ENCODE results near the gene SH2D2A.

The SH2D2A gene

DNA sequence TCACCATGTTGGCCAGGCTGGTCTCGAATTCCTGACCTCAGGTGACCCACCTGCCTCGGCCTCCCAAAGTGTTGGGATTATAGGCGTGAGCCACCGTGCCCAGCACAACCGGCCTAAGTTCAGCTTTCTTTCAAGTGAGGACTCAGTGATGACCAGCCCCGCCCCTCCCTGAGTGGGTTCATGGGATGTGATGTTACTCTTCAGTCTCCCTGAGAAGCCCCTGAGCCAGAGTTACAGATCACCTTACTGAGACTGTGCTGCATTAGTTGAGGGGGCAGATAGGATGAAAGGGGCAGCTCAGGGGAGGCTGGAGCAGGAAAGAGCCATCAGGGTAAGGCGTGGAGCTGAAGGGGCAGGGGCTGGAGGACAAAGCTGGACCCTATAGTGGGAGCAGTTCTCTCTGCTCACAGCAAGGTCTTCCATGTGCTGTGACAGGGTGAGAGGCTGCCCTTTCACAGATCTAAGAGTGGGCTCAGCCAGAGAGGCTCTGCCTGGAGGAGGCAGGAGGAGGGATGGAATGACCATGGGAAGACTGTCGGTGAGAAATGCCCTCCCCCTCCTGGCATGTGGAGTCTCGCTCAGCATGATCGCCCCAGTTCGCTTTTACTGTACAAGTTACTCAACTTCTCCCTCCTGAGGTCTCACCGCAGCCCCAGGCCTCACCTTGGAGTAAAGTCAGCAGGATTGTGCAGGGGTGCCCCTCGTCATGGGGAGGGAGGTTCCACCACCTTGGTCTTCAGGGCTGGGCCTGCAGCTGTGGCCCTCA lies 13.4 kb downstream of the SH2D2A start:
- no peak overlapping the region for H3K4me3 ChIP-seq (ENCODE audit: low read depth, low read length, poor library complexity, severe bottlenecking)
- no peaks in the 10 kb centered on the region for H3F3A ChIP-seq (ENCODE audit: insufficient read depth, low read length)
- TF ChIP-seq EZH2 (IDR thresholded peaks at IDR 0.05; ENCODE audit: borderline replicate concordance, low read length): no peak
- TF ChIP-seq, protein P1, sequence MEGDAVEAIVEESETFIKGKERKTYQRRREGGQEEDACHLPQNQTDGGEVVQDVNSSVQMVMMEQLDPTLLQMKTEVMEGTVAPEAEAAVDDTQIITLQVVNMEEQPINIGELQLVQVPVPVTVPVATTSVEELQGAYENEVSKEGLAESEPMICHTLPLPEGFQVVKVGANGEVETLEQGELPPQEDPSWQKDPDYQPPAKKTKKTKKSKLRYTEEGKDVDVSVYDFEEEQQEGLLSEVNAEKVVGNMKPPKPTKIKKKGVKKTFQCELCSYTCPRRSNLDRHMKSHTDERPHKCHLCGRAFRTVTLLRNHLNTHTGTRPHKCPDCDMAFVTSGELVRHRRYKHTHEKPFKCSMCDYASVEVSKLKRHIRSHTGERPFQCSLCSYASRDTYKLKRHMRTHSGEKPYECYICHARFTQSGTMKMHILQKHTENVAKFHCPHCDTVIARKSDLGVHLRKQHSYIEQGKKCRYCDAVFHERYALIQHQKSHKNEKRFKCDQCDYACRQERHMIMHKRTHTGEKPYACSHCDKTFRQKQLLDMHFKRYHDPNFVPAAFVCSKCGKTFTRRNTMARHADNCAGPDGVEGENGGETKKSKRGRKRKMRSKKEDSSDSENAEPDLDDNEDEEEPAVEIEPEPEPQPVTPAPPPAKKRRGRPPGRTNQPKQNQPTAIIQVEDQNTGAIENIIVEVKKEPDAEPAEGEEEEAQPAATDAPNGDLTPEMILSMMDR (IDR thresholded peaks at IDR 0.05; ENCODE audit: low read length): no peak
- H3K9ac ChIP-seq (ENCODE audit: low read length): no peak overlapping the region
- no peak overlapping the region for H2AFZ ChIP-seq (ENCODE audit: low read length)
- H3K36me3 ChIP-seq (ENCODE audit: insufficient read depth, low read length): peaks cover 40% of the 10 kb centered on the region
- no peaks in the 10 kb centered on the region for H3K9me2 ChIP-seq (ENCODE audit: low read depth, low read length)
- H3K79me2 ChIP-seq (ENCODE audit: insufficient read depth, low read length): no peaks in the 10 kb centered on the region
- H3K4me2 ChIP-seq (ENCODE audit: low read length): no peak overlapping the region
- no peak overlapping the region for H3K27ac ChIP-seq (ENCODE audit: low read depth, low read length, poor library complexity, severe bottlenecking)
- H4K20me1 ChIP-seq (ENCODE audit: insufficient read depth, low read length): no peaks in the 10 kb centered on the region
- H3K4me1 ChIP-seq (ENCODE audit: insufficient read depth, low read length, severe bottlenecking): no peaks in the 10 kb centered on the region
- no peaks in the 10 kb centered on the region for H3K27me3 ChIP-seq (ENCODE audit: insufficient read depth, low read length)
- H3K9me3 ChIP-seq (ENCODE audit: low read length): no peaks in the 10 kb centered on the region

DNA sequence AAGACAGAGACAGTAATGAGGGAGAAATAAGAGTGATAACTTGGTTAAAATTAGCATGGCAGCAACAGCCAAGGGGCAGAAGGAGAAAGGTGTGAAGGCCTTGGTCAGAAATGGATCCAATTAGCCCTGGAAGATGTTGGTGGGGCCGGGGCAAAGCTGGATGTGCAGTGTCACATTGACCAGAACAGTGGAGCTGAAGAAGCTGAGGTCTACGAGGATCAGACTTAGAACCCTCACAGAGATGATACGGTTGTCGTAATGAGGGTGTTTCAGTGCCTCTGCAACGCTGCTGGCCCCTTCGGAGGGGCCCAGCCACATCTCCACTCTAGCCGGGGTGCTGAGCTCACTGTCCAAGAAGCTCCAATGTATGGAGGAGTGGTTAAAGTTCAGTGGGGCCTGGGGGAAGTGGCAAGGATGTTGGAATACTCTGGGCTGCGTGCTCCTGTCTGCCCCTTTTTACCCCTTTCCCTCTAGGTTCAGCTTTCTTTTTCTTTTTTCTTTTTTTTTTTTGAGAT lies 14.2 kb downstream of the SH2D2A start:
- Histone ChIP-seq H3K79me2 (ENCODE audit: insufficient read depth, low read length) (no peaks in the 10 kb centered on the region), H4K20me1 (ENCODE audit: insufficient read depth, low read length) (no peaks in the 10 kb centered on the region), H3K9me3 (ENCODE audit: low read length) (no peaks in the 10 kb centered on the region), H3K4me2 (ENCODE audit: low read length) (no peak overlapping the region), H3K4me1 (ENCODE audit: insufficient read depth, low read length, severe bottlenecking) (no peaks in the 10 kb centered on the region), H3K27ac (ENCODE audit: low read depth, low read length, poor library complexity, severe bottlenecking) (no peak overlapping the region), H2AFZ (ENCODE audit: low read length) (no peak overlapping the region), H3K27me3 (ENCODE audit: insufficient read depth, low read length) (no peaks in the 10 kb centered on the region), H3K9ac (ENCODE audit: low read length) (no peak overlapping the region), H3K4me3 (ENCODE audit: low read depth, low read length, poor library complexity, severe bottlenecking) (no peak overlapping the region), H3F3A (ENCODE audit: insufficient read depth, low read length) (no peaks in the 10 kb centered on the region), H3K9me2 (ENCODE audit: low read depth, low read length) (no peaks in the 10 kb centered on the region), H3K36me3 (ENCODE audit: insufficient read depth, low read length) (peaks cover 48% of the 10 kb centered on the region)
- TF ChIP-seq EZH2 (IDR thresholded peaks at IDR 0.05; ENCODE audit: borderline replicate concordance, low read length): no peak
- TF ChIP-seq, protein P1 (IDR thresholded peaks at IDR 0.05; ENCODE audit: low read length): no peak

DNA sequence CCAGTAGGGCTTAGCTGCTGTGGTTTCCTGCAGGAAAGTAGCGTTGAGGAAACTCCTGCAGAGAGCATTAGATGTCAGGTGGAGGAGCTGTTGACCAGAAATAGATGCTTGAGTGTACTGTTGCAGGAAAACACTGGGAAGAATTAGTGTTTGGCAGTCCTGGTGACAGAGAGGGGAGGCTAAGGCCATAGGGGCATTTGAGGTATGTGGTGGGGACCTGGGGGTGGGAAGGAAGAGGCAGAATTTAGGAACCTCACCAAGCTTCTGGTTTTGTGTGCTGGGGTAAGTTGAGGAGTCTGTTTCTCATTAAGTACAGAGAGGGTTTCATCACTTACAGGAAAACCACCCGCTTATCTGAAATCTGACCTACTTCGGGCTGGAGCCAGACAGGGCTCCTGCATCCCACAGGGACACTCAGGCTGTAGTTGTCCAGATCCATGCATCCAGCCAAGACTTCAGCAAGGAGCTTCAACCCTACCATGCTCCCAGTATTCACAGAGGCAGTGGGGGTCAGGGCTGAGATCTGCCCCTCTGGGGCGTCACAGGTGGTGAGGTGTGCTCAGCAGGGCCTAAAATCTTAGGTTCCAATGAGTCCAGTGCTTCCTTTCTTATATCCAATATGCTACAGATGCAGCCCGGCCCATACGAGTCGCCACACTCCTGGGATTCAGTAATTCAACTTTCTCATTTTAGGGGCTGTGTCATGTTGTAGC lies 15.1 kb downstream of the SH2D2A start:
- Histone ChIP-seq H3K9me2 (ENCODE audit: low read depth, low read length) (no peaks in the 10 kb centered on the region), H3K27ac (ENCODE audit: low read depth, low read length, poor library complexity, severe bottlenecking) (no peak overlapping the region), H3F3A (ENCODE audit: insufficient read depth, low read length) (no peaks in the 10 kb centered on the region)

More for the DNA sequence above, 15.1 kb downstream of the SH2D2A start:
- Histone ChIP-seq H3K27me3 (ENCODE audit: insufficient read depth, low read length) (no peaks in the 10 kb centered on the region), H3K9me3 (ENCODE audit: low read length) (no peaks in the 10 kb centered on the region), H3K4me2 (ENCODE audit: low read length) (no peak overlapping the region), H2AFZ (ENCODE audit: low read length) (no peak overlapping the region), H3K4me1 (ENCODE audit: insufficient read depth, low read length, severe bottlenecking) (peaks cover under 1% of the 10 kb centered on the region), H3K4me3 (ENCODE audit: low read depth, low read length, poor library complexity, severe bottlenecking) (no peak overlapping the region), H3K9ac (ENCODE audit: low read length) (no peak overlapping the region), H3K36me3 (ENCODE audit: insufficient read depth, low read length) (peaks cover 57% of the 10 kb centered on the region), H4K20me1 (ENCODE audit: insufficient read depth, low read length) (no peaks in the 10 kb centered on the region), H3K79me2 (ENCODE audit: insufficient read depth, low read length) (no peaks in the 10 kb centered on the region)
- TF ChIP-seq EZH2 (IDR thresholded peaks at IDR 0.05; ENCODE audit: borderline replicate concordance, low read length): no peak
- TF ChIP-seq, protein P1 (IDR thresholded peaks at IDR 0.05; ENCODE audit: low read length): no peak
